HG02759 (cell line): ENCODE data around the gene ASB10.

ENCODE experiments used
- ATAC-seq: cut with Tn5 transposase; IDR thresholded peaks from one replicate; pipeline ENCODE4 v1.9.1; 2021; ENCODE audit warnings: mild to moderate bottlenecking, moderate library complexity; ENCODE audit not compliant: unreplicated experiment

Gene ASB10

GRCh38 chr7:151167197-151167961 is 19.7 kb downstream of the ASB10 start, which contains the start of gene GBX1:
GBX1 (minus strand) TSS chr7:151167694; CDS start chr7:151167548, 146 bp downstream.
- ATAC-seq = peak; percentile 11

- ATAC-seq = no peak
These were observed 20.3 kb downstream of the ASB10 start for GRCh38 chr7:151166629-151167196.

- ATAC-seq = no peak
These were observed 25.3 kb downstream of the ASB10 start for GRCh38 chr7:151161757-151162156.

- ATAC-seq = no peak
These were observed 29.3 kb downstream of the ASB10 start for GRCh38 chr7:151157645-151158329.

GRCh38 chr7:151152643-151153513 is 34.2 kb downstream of the ASB10 start:
- ATAC-seq = no peak

GRCh38 chr7:151150388-151150787 is 36.7 kb downstream of the ASB10 start:
- no peak for ATAC-seq

- ATAC-seq = no peak
These were observed 38.5 kb downstream of the ASB10 start for GRCh38 chr7:151148319-151149259.

GRCh38 chr7:151146761-151147160 is 40.3 kb downstream of the ASB10 start:
- no peak for ATAC-seq

GRCh38 chr7:151144387-151144786 is 42.7 kb downstream of the ASB10 start:
- no peak for ATAC-seq

- no peak for ATAC-seq
These were observed 43.6 kb downstream of the ASB10 start for GRCh38 chr7:151143261-151144015.

GRCh38 chr7:151142686-151143040 is 44.4 kb downstream of the ASB10 start:
- no peak for ATAC-seq

- no peak for ATAC-seq
These were observed 45.0 kb downstream of the ASB10 start for GRCh38 chr7:151141855-151142685.

GRCh38 chr7:151141311-151141854 is 45.7 kb downstream of the ASB10 start:
- ATAC-seq = no peak

GRCh38 chr7:151140826-151141225 is 46.2 kb downstream of the ASB10 start:
- ATAC-seq = no peak

- no peak for ATAC-seq
These were observed 47.3 kb downstream of the ASB10 start for GRCh38 chr7:151139791-151140190.

- no peak for ATAC-seq
These were observed 47.8 kb downstream of the ASB10 start for GRCh38 chr7:151139071-151139790.

- no peak for ATAC-seq
These were observed 48.7 kb downstream of the ASB10 start for GRCh38 chr7:151138153-151138851.
